PFSK-1 (cell line): ENCODE measurements around the gene KIDINS220.

Source experiments
- FOXP2 ChIP-seq: optimal IDR thresholded peaks from 2 replicates; pipeline ENCODE3; 2011; ENCODE audit warnings: borderline replicate concordance, control low read depth, inconsistent platforms; ENCODE audit not compliant: insufficient read depth; ENCODE audit errors: extremely low read length, extremely low read depth
- POLR2AphosphoS5 ChIP-seq: IDR thresholded peaks from 2 replicates; pipeline ENCODE4 v1.6.1; 2012; ENCODE audit warnings: low read depth, mild to moderate bottlenecking, control low read depth, low read length, moderate library complexity
- SIN3A ChIP-seq: IDR thresholded peaks from 2 replicates; pipeline ENCODE4 v1.6.1; 2012; ENCODE audit warnings: mild to moderate bottlenecking, low read length, moderate library complexity, borderline replicate concordance; ENCODE audit not compliant: insufficient read depth
- TAF1 ChIP-seq: IDR thresholded peaks from 2 replicates; pipeline ENCODE4 v1.6.1; 2012; ENCODE audit warnings: low read length, control low read depth, borderline replicate concordance; ENCODE audit not compliant: insufficient read depth
- TF ChIP-seq, protein P1 (sequence below), 2 experiments: IDR thresholded peaks; 2 replicates each; pipeline versions ENCODE4 v1.6.1 to v1.8.0; 2011 to 2012; ENCODE audit warnings: low read depth in 2 of 2, low read length in 2 of 2, control low read depth in 1 of 2, inconsistent platforms in 1 of 2, mild to moderate bottlenecking in 1 of 2, moderate library complexity in 1 of 2; ENCODE audit not compliant: insufficient read depth in 1 of 2

Gene KIDINS220

DNA sequence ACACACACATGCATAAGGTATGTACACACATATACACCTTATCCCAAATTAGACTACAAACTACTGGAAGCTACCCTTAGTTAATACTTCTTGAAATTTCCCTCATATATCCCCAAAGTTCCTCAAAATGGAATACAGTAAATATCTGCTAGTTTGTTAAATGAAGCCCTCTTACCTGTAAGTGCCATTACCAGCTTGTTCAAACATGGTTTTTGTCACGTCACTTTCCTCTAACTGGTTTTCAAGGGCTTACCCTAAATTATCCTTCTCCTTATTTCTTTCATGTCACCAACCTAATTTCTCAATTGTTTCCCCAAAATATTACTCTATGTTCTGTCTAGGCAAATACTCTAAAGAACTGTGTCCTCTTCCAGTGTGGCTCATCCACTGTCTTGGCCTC is 24.4 kb upstream of the KIDINS220 start:
- TF ChIP-seq POLR2AphosphoS5 (no peak), FOXP2 (no peak), TAF1 (no peak), SIN3A (no peak)
- TF ChIP-seq, protein P1, sequence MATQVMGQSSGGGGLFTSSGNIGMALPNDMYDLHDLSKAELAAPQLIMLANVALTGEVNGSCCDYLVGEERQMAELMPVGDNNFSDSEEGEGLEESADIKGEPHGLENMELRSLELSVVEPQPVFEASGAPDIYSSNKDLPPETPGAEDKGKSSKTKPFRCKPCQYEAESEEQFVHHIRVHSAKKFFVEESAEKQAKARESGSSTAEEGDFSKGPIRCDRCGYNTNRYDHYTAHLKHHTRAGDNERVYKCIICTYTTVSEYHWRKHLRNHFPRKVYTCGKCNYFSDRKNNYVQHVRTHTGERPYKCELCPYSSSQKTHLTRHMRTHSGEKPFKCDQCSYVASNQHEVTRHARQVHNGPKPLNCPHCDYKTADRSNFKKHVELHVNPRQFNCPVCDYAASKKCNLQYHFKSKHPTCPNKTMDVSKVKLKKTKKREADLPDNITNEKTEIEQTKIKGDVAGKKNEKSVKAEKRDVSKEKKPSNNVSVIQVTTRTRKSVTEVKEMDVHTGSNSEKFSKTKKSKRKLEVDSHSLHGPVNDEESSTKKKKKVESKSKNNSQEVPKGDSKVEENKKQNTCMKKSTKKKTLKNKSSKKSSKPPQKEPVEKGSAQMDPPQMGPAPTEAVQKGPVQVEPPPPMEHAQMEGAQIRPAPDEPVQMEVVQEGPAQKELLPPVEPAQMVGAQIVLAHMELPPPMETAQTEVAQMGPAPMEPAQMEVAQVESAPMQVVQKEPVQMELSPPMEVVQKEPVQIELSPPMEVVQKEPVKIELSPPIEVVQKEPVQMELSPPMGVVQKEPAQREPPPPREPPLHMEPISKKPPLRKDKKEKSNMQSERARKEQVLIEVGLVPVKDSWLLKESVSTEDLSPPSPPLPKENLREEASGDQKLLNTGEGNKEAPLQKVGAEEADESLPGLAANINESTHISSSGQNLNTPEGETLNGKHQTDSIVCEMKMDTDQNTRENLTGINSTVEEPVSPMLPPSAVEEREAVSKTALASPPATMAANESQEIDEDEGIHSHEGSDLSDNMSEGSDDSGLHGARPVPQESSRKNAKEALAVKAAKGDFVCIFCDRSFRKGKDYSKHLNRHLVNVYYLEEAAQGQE (IDR thresholded peaks at IDR 0.05; ENCODE audit: insufficient read depth in 1 of 2, low read depth in 2 of 2, low read length in 2 of 2), result no peak

DNA sequence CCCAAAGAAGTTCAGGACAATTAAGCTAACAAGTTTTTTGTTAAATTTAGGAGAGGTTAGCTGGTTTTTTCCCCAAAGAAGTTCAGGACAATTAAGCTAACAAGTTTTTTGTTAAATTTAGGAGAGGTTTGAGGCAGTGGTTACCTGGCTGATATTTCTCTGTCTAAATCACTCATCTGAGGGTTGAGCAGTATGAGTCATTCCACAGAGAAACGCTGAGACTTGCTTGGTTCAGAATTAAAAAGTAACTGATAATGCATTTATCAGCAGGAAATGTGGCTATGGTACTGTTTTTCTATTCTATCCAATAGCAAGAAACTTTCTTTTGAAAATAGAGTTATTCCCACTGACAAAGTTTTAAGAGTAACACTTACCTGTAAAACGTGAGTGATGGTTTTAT is 22.8 kb upstream of the KIDINS220 start:
- TF ChIP-seq, protein P1 (IDR thresholded peaks at IDR 0.05; ENCODE audit: insufficient read depth in 1 of 2, low read depth in 2 of 2, low read length in 2 of 2), result no peak
- TF ChIP-seq POLR2AphosphoS5, result no peak
- TF ChIP-seq SIN3A, result no peak

DNA sequence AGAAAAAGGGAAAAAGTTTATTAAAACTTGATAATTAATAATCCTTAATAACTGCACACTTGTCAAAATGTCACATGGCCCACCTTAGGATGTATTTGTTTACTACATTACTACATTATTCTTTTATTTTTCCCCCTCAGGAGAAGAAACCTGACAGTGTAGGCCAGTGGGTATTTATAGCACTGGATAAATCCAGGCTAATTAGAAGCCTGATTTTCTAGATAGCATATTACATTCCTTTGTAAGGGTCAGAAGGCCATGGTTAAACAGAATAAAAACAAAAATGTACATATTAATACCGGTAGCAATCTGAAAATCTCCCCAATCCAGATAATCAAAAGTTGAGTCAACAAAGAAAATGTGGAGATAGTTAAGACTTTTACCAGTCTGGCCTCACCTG is 21.5 kb upstream of the KIDINS220 start:
- TF ChIP-seq POLR2AphosphoS5, result no peak
- TF ChIP-seq, protein P1 (IDR thresholded peaks at IDR 0.05; ENCODE audit: insufficient read depth in 1 of 2, low read depth in 2 of 2, low read length in 2 of 2), result no peak
- TF ChIP-seq FOXP2, result no peak
- no peak for TF ChIP-seq TAF1
- no peak for TF ChIP-seq SIN3A

DNA sequence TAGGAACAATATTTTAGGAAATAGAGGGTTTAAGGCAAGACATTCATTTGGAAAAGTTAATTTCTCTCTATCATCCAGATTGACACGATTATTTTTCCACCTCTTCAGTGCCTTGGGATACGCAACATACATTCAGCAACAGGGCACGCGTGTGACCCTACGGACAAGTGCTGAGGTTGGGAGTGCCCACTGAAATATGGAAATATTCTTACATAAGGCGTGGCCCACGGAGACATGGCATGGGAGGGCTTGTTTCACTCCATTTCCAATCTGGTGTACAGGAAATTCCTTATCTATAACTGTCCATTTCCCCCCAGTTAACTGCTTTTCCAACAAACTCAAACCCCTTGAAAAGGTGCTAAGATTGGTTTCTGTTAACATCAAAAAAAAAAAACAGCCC is 20.9 kb upstream of the KIDINS220 start:
- TF ChIP-seq FOXP2, result no peak
- TF ChIP-seq, protein P1 (IDR thresholded peaks at IDR 0.05; ENCODE audit: insufficient read depth in 1 of 2, low read depth in 2 of 2, low read length in 2 of 2), result no peak
- no peak for TF ChIP-seq POLR2AphosphoS5
- no peak for TF ChIP-seq SIN3A
- no peak for TF ChIP-seq TAF1

DNA sequence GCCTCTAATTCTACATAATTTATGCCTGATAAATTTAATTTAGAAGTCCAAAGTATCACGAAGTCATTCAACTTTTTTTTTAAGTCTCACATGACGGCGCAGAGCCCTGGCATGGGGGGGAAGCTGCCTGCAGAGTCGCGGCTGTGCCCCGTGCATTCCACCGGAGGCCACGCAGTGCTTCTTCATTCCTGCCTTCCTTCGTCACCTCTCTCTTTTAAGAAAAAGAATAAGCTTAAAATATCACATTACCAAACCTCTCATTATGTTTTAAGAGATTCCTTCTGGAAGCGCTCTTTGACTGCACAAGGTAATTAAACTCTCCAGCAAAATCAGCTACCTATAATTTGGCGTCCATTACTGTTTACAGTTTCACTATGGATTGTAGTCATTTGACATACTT is 20.3 kb upstream of the KIDINS220 start:
- no peak for TF ChIP-seq TAF1
- TF ChIP-seq, protein P1 (IDR thresholded peaks at IDR 0.05; ENCODE audit: insufficient read depth in 1 of 2, low read depth in 2 of 2, low read length in 2 of 2), result no peak
- no peak for TF ChIP-seq FOXP2
- no peak for TF ChIP-seq SIN3A
- no peak for TF ChIP-seq POLR2AphosphoS5
